Measurements from ENCODE around the gene NSMCE1.

The NSMCE1 gene

DNA sequence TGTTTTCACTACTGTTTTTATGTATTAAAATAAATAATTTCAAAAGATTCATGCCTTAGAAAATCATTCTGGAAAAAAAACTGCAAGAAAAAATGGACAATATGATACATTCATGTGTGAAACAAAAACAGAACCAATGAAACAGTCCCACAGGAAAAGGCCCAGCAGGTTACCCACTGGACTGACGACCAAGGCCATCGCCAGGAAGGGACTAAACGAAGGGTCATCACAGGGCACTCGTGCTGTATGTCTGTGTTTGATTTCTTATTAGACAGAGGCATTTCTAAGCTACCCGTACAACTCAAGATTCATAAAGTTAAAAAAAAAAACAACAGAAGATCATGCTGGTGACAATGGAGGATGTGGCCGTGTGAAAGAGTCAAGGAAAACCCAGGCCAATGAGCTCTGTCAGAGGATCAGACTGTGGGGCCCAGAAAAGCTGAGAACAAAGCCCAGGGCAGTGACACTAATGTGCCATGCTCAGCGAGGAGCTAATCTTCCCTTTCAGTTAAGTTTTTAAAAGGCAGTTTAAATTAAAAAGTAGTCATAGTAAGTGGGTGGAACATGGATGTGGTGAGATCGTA, 31.8 kb downstream of the NSMCE1 start:
- DNase-seq (ENCODE audit: low read depth, low spot score) = no peak
- no peak overlapping the region for H3K4me3 ChIP-seq (ENCODE audit: low read depth, low read length)
- ChIA-PET CTCF (interaction anchor here (0.6 to 11.3 kb wide), 13 partner anchors 7 to 222 kb away, joined by 3 to 355 read pairs (median 17); no protein-coding TSS in a partner anchor), POLR2A (interaction anchor here (1.4 kb wide), 1 partner anchor 32 kb away, joined by 3 read pairs; no protein-coding TSS in a partner anchor)
- TF ChIP-seq, protein P1, sequence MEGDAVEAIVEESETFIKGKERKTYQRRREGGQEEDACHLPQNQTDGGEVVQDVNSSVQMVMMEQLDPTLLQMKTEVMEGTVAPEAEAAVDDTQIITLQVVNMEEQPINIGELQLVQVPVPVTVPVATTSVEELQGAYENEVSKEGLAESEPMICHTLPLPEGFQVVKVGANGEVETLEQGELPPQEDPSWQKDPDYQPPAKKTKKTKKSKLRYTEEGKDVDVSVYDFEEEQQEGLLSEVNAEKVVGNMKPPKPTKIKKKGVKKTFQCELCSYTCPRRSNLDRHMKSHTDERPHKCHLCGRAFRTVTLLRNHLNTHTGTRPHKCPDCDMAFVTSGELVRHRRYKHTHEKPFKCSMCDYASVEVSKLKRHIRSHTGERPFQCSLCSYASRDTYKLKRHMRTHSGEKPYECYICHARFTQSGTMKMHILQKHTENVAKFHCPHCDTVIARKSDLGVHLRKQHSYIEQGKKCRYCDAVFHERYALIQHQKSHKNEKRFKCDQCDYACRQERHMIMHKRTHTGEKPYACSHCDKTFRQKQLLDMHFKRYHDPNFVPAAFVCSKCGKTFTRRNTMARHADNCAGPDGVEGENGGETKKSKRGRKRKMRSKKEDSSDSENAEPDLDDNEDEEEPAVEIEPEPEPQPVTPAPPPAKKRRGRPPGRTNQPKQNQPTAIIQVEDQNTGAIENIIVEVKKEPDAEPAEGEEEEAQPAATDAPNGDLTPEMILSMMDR (IDR thresholded peaks at IDR 0.05; ENCODE audit: insufficient read depth, low read length, missing control alignments) = no peak

GRCh38 chr16:27235938-27236245, 32.7 kb downstream of the NSMCE1 start:
- ChIA-PET CTCF (interaction anchor here (0.9 to 11.3 kb wide), 27 partner anchors 8 to 222 kb away, joined by 3 to 355 read pairs (median 12); partner anchors contain the start of gene IL21R), POLR2A (interaction anchor here (1.2 to 1.4 kb wide), 2 partner anchors 32 to 95 kb away, joined by 3 read pairs; no protein-coding TSS in a partner anchor)
- no peak for DNase-seq (ENCODE audit: low read depth, low spot score)
- no peak overlapping the region for H3K4me3 ChIP-seq (ENCODE audit: low read depth, low read length)
- TF ChIP-seq, protein P1 (IDR thresholded peaks at IDR 0.05; ENCODE audit: insufficient read depth, low read length, missing control alignments) = no peak

DNA sequence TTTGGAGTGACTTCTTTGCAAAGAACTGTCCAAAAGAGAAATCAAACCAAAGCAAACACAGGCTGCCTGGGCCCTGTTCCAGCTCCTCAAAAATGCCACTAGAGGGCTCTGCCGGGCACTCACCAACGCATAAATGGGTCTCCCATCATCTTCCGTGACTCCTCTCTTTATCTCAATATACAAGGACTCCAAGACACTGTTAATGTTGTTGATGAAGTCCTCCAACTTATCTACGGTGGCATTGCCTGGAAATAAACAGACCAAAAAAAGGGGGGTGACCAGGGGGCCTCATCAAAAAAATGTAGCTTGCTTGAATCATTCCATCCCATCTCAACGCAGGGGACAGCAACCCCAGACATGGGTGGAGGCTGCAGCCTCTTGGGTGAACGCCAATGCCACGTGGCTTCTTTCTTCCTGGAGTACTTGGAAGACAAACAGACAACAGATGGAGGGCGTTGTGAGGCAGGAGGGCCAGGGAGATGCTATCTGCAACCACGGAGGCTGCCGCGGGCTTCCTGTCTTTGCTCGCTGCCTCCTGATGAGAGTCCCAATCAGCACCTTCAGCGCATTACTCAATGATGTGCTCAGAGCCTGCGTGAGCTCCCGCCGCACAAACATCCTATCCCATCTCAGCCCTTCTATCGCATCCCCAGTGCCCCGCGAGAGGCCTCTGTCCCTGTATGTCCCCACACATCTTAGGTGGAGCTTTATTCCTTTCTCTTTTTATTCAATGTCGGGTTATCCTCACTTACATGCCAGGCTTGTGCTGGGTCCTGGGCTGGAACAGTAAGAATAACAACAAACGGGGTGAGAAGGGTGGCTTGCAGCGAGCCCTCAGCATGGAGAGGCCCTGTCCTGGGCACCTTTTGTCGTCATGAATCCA, 33.3 kb downstream of the NSMCE1 start:
- H3K4me3 ChIP-seq (ENCODE audit: low read depth, low read length) = no peak overlapping the region; the same call in 1 of the 2 replicates
- CTCF ChIA-PET = interaction anchor here (0.7 to 11.3 kb wide), 53 partner anchors 9 to 227 kb away, joined by 3 to 355 read pairs (median 6); partner anchors contain the start of genes IL21R and KDM8
- TF ChIP-seq, protein P1 (IDR thresholded peaks at IDR 0.05; ENCODE audit: insufficient read depth, low read length, missing control alignments) = peak; percentile 82
- POLR2A ChIA-PET = interaction anchor here (0.6 to 1.9 kb wide), 5 partner anchors 28 to 133 kb away, joined by 3 to 6 read pairs (median 3); partner anchors contain the start of gene KDM8
- DNase-seq (ENCODE audit: low read depth, low spot score) = peak; percentile 41

DNA sequence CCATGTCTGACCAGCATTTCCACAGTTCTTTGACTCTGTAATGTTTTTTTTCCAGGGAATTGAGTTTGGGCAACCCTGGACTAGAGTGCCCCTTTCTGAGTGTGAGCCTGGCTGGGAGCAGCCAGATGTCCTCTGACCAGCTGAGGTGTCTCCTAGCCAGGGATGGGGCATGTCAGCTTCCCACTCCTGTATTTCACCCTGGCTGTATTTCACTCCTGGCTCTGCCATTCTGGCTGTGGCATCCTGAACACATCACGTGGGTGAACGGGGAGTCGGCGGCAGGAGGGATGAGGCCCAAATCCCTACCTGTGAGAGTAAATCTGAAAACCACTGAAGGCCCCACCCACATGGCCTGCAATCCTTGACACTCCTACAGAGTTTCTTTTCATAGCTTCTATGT, 34.0 kb downstream of the NSMCE1 start:
- CTCF ChIA-PET = interaction anchor here (0.7 to 11.3 kb wide), 52 partner anchors 9 to 228 kb away, joined by 3 to 355 read pairs (median 6); partner anchors contain the start of genes IL21R and KDM8
- TF ChIP-seq, protein P1 (IDR thresholded peaks at IDR 0.05; ENCODE audit: insufficient read depth, low read length, missing control alignments) = no peak
- no peak overlapping the region for H3K4me3 ChIP-seq (ENCODE audit: low read depth, low read length)
- POLR2A ChIA-PET = interaction anchor here (0.6 to 1.9 kb wide), 4 partner anchors 31 to 133 kb away, joined by 3 to 6 read pairs (median 4); partner anchors contain the start of gene KDM8
- no peak for DNase-seq (ENCODE audit: low read depth, low spot score)

DNA sequence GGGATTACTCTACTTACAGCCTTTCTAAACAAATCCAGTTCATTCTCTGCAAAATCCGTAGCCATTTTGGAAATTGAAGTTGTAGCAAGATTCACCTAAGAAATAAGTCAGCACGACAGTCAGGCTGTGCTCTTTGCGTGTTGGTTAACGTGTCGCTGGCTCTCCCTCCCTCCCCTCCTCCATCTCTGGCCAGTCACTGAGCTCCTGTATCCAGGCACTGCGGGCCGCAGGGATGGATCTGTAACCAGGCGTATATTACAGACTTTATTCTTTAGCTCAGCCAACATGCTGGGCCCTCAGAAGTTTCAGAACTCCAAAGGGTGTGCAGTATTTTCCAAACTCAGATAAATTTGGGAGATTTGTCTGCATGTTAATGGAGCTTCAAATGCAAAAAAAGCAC, 34.4 kb downstream of the NSMCE1 start:
- ChIA-PET POLR2A (interaction anchor here (1.9 kb wide), 1 partner anchor 134 kb away, joined by 6 read pairs; no protein-coding TSS in a partner anchor), CTCF (interaction anchor here (0.7 to 11.3 kb wide), 43 partner anchors 10 to 228 kb away, joined by 3 to 355 read pairs (median 7); partner anchors contain the start of genes IL21R and KDM8)
- no peak overlapping the region for H3K4me3 ChIP-seq (ENCODE audit: low read depth, low read length)
- DNase-seq (ENCODE audit: low read depth, low spot score) = no peak
- TF ChIP-seq, protein P1 (IDR thresholded peaks at IDR 0.05; ENCODE audit: insufficient read depth, low read length, missing control alignments) = no peak
